Hippocampal formation (tissue), 2 donors: ENCODE data around the gene ATXN7L1.

Experiments used
- DNase-seq, 2 donors: peaks; one replicate each; lab custom pipeline; 2025; lab: John Stamatoyannopoulos, UW

ATXN7L1 gene

GRCh38 chr7:105876091-105876963 lies at the start of gene ATXN7L1:
ATXN7L1 (minus strand) TSS chr7:105876599; CDS start chr7:105876558, 41 bp downstream.
- peak; percentile 93 to 95 for DNase-seq

GRCh38 chr7:105926131-105926530 lies 49.7 kb upstream of the ATXN7L1 start:
- DNase-seq = no peak

- no peak for DNase-seq
Measured at GRCh38 chr7:105924945-105925344, 48.5 kb upstream of the ATXN7L1 start.

GRCh38 chr7:105920766-105921165 lies 44.4 kb upstream of the ATXN7L1 start:
- no peak for DNase-seq

GRCh38 chr7:105917659-105918058 lies 41.3 kb upstream of the ATXN7L1 start:
- no peak for DNase-seq

GRCh38 chr7:105916603-105917002 lies 40.2 kb upstream of the ATXN7L1 start:
- DNase-seq = no peak

GRCh38 chr7:105913947-105914346 lies 37.5 kb upstream of the ATXN7L1 start:
- no peak for DNase-seq

GRCh38 chr7:105911961-105912575 lies 35.7 kb upstream of the ATXN7L1 start:
- DNase-seq = no peak

GRCh38 chr7:105910172-105910571 lies 33.8 kb upstream of the ATXN7L1 start:
- no peak for DNase-seq

- DNase-seq = no peak
Measured at GRCh38 chr7:105909742-105910141, 33.3 kb upstream of the ATXN7L1 start.

- no peak for DNase-seq
Measured at GRCh38 chr7:105907129-105907846, 30.9 kb upstream of the ATXN7L1 start.

GRCh38 chr7:105906695-105907094 lies 30.3 kb upstream of the ATXN7L1 start:
- DNase-seq = no peak

GRCh38 chr7:105905910-105906568 lies 29.6 kb upstream of the ATXN7L1 start:
- no peak for DNase-seq

GRCh38 chr7:105905209-105905909 lies 29.0 kb upstream of the ATXN7L1 start:
- no peak for DNase-seq

GRCh38 chr7:105904064-105904463 lies 27.7 kb upstream of the ATXN7L1 start:
- no peak for DNase-seq

GRCh38 chr7:105902325-105902911 lies 26.0 kb upstream of the ATXN7L1 start:
- DNase-seq = no peak

GRCh38 chr7:105897999-105898398 lies 21.6 kb upstream of the ATXN7L1 start:
- DNase-seq = no peak

- peak in 1 of 2 donors; percentile 52 for DNase-seq
Measured at GRCh38 chr7:105896407-105896911, 20.1 kb upstream of the ATXN7L1 start.

GRCh38 chr7:105894131-105894530 lies 17.7 kb upstream of the ATXN7L1 start:
- no peak for DNase-seq

- DNase-seq = no peak
Measured at GRCh38 chr7:105892387-105892786, 16.0 kb upstream of the ATXN7L1 start.
